Keratinocyte (primary cell): ENCODE measurements around the gene GARNL3.

Source experiments
- EZH2 ChIP-seq: IDR thresholded peaks from one replicate; pipeline ENCODE4 v1.6.1; 2012; ENCODE audit warnings: inconsistent platforms, mild to moderate bottlenecking, low read length, moderate library complexity
- TF ChIP-seq, protein P1 (sequence below), 3 experiments: IDR thresholded peaks in 1 of 3; conservative IDR thresholded peaks in 1 of 3; optimal IDR thresholded peaks in 1 of 3; 2 replicates in 2 of 3; 3 replicates in 1 of 3; pipeline versions ENCODE3 to v1.5.1; 2011; ENCODE audit warnings: low read length in 3 of 3, mild to moderate bottlenecking in 3 of 3, moderate library complexity in 2 of 3, control low read depth in 1 of 3, inconsistent platforms in 1 of 3; ENCODE audit not compliant: insufficient read depth in 2 of 3; ENCODE audit errors: extremely low read depth in 1 of 3

DNA sequence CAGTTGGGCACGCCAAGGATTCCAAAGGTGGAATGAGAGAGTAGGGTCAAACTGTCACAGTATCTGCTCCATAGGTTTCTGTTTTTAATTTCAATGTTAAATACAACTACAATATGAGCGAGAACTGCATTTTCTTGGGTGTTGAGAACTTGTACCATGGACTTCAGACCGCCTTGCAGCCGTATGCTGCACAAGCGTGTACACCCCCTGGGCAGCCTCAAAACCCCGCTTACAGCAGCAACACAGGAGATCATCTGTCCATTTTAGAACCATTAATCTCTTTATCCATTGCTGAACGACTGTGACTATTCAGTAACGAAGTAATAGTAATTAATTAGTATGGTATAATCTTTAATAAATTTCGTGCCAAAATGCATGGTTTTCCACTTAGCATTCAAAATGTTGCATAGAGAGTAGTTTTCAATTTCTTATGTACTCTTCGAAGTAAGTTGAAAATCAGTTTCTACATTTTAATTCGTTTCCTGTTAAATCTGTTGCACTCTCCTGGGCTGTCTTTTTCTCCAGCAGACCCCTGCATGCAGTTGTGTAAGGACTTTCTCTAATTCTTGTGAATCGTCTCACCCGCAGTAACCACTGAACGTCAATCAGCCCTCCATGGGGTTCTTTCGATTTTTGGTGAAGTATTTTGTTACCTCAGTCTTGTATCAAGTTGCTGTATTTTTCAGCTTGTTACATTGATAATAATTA is 42.0 kb upstream of the GARNL3 start:
- TF ChIP-seq, protein P1, sequence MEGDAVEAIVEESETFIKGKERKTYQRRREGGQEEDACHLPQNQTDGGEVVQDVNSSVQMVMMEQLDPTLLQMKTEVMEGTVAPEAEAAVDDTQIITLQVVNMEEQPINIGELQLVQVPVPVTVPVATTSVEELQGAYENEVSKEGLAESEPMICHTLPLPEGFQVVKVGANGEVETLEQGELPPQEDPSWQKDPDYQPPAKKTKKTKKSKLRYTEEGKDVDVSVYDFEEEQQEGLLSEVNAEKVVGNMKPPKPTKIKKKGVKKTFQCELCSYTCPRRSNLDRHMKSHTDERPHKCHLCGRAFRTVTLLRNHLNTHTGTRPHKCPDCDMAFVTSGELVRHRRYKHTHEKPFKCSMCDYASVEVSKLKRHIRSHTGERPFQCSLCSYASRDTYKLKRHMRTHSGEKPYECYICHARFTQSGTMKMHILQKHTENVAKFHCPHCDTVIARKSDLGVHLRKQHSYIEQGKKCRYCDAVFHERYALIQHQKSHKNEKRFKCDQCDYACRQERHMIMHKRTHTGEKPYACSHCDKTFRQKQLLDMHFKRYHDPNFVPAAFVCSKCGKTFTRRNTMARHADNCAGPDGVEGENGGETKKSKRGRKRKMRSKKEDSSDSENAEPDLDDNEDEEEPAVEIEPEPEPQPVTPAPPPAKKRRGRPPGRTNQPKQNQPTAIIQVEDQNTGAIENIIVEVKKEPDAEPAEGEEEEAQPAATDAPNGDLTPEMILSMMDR (optimal IDR thresholded peaks at IDR 0.05 in 1 of 3, IDR thresholded peaks at IDR 0.05 in 1 of 3, conservative IDR thresholded peaks at IDR 0.05 in 1 of 3; ENCODE audit: extremely low read depth in 1 of 3, insufficient read depth in 2 of 3, low read length in 3 of 3) = no peak
- TF ChIP-seq EZH2 = no peak
